SK-N-SH (cell line): Measurements from ENCODE around the gene HEBP1. TPM values are rescaled to one million over a fixed set of nuclear protein-coding genes. Genes with fewer than 3 reads are reported as not detected.

Experiments
- CTCF ChIA-PET: fragments of 300-600, 350-600 bp; formaldehyde crosslinking; extraction: SDS; loops from one replicate; lab custom pipeline; 2021; lab: Yijun Ruan, JAX
- POLR2A ChIA-PET: fragments of 350-600 bp; sonication (Branson Sonifier 250); formaldehyde crosslinking; extraction: SDS; loops from one replicate; lab custom pipeline; 2020; ENCODE audit warnings: antibody characterized with exemption, inconsistent platforms; lab: Yijun Ruan, JAX
- DNase-seq: peaks from one replicate; pipeline ENCODE4 v3.0.0; 2012
- H2AFZ ChIP-seq: fragments of 200-600 bp; sonication (generic); 2 replicates; pipeline ENCODE4 v1.8.1; 2016; ENCODE audit warnings: antibody characterized with exemption, mild to moderate bottlenecking, low read depth
- H3F3A ChIP-seq: fragments of 200-600 bp; sonication (generic); replicated peaks from 2 replicates; pipeline ENCODE3; 2016; ENCODE audit warnings: antibody characterized with exemption, mild to moderate bottlenecking; ENCODE audit not compliant: insufficient read depth
- H3K27ac ChIP-seq, 2 experiments: fragments of 200-500 bp in 1 of 2; fragments of 200-600 bp in 1 of 2; sonication (Bioruptor generic) in 1 of 2; sonication (generic), shearing (Covaris generic) in 1 of 2; 2 replicates each; pipeline versions ENCODE4 v1.5.1 to v1.6.1; 2014 to 2016; ENCODE audit warnings: low read depth in 2 of 2, inconsistent platforms in 1 of 2, low read length in 1 of 2, mild to moderate bottlenecking in 1 of 2, mixed read lengths in 1 of 2
- H3K27me3 ChIP-seq: fragments of 200-600 bp; sonication (generic), shearing (Covaris generic); 2 replicates; pipeline ENCODE4 v1.6.1; 2016; ENCODE audit warnings: mixed run types; ENCODE audit not compliant: insufficient read depth
- H3K36me3 ChIP-seq, 2 experiments: fragments of 200-500 bp in 1 of 2; fragments of 200-600 bp in 1 of 2; sonication (Bioruptor generic) in 1 of 2; sonication (generic) in 1 of 2; replicated peaks in 1 of 2; 2 replicates each; pipeline versions ENCODE3 to v1.5.1; 2014 to 2016; ENCODE audit warnings: low read length in 1 of 2, mild to moderate bottlenecking in 1 of 2; ENCODE audit not compliant: insufficient read depth in 2 of 2, control insufficient read depth in 1 of 2
- H3K4me1 ChIP-seq, 2 experiments: fragments of 200-500 bp in 1 of 2; fragments of 200-600 bp in 1 of 2; sonication (Bioruptor generic) in 1 of 2; sonication (generic), shearing (Covaris generic) in 1 of 2; 2 replicates each; pipeline versions ENCODE4 v1.5.1 to v1.6.1; 2014 to 2016; ENCODE audit warnings: low read depth in 1 of 2, low read length in 1 of 2, mixed run types in 1 of 2; ENCODE audit not compliant: insufficient read depth in 2 of 2, control insufficient read depth in 1 of 2
- H3K4me2 ChIP-seq: fragments of 200-600 bp; sonication (generic), shearing (Covaris generic); 2 replicates; pipeline ENCODE4 v1.6.1; 2017; ENCODE audit warnings: mixed run types
- H3K4me3 ChIP-seq, 2 experiments: fragments of 200-500 bp in 1 of 2; fragments of 200-600 bp in 1 of 2; sonication (Bioruptor generic) in 1 of 2; sonication (generic), shearing (Covaris generic) in 1 of 2; 2 replicates each; pipeline versions ENCODE4 v1.5.1 to v1.8.1; 2014 to 2016; ENCODE audit warnings: low read depth in 2 of 2, inconsistent platforms in 1 of 2, low read length in 1 of 2, mild to moderate bottlenecking in 1 of 2, mixed read lengths in 1 of 2, moderate library complexity in 1 of 2
- H3K79me2 ChIP-seq: fragments of 200-600 bp; sonication (generic); 2 replicates; pipeline ENCODE4 v1.8.1; 2017; ENCODE audit warnings: mild to moderate bottlenecking; ENCODE audit not compliant: insufficient read depth
- H3K9ac ChIP-seq: fragments of 200-600 bp; sonication (generic); 2 replicates; pipeline ENCODE4 v1.6.1; 2017; ENCODE audit warnings: mixed run types
- H3K9me2 ChIP-seq: fragments of 200-600 bp; sonication (generic); 2 replicates; pipeline ENCODE4 v1.6.1; 2017; ENCODE audit warnings: mixed run types
- H3K9me3 ChIP-seq: fragments of 200-600 bp; sonication (generic); 2 replicates; pipeline ENCODE4 v1.6.1; 2017; ENCODE audit warnings: mixed run types, mild to moderate bottlenecking, moderate library complexity
- H4K20me1 ChIP-seq: fragments of 200-600 bp; sonication (generic); 2 replicates; pipeline ENCODE4 v1.6.1; 2017; ENCODE audit warnings: mild to moderate bottlenecking, mixed run types; ENCODE audit not compliant: insufficient read depth
- FOXJ3 ChIP-seq: sonication (generic); formaldehyde crosslinking; IDR thresholded peaks from 2 replicates; pipeline ENCODE4 v1.5.1; 2020; ENCODE audit warnings: mild to moderate bottlenecking, missing genetic modification reagents
- JUND ChIP-seq: IDR thresholded peaks from 2 replicates; pipeline ENCODE4 v1.4.0; 2012
- NFIC ChIP-seq: IDR thresholded peaks from 2 replicates; pipeline ENCODE4 v1.4.0; 2012; ENCODE audit warnings: borderline replicate concordance
- RAD21 ChIP-seq: IDR thresholded peaks from 2 replicates; pipeline ENCODE4 v1.6.1; 2012; ENCODE audit warnings: mild to moderate bottlenecking, low read length
- RFX5 ChIP-seq: IDR thresholded peaks from 2 replicates; pipeline ENCODE4 v1.6.1; 2012; ENCODE audit warnings: mild to moderate bottlenecking, improper control_type of control experiment, low read length
- SIN3A ChIP-seq: IDR thresholded peaks from 2 replicates; pipeline ENCODE4 v1.6.1; 2012; ENCODE audit warnings: low read depth, mild to moderate bottlenecking, low read length, moderate library complexity, borderline replicate concordance
- SMC3 ChIP-seq: IDR thresholded peaks from 2 replicates; pipeline ENCODE4 v1.6.1; 2012; ENCODE audit warnings: low read depth, low read length, improper control_type of control experiment
- WGBS: methylation state at CpG from one replicate; pipeline ENCODE4 v1.1.6; 2017; ENCODE audit warnings: low lambda C conversion rate; 5-methylcytosine and 5-hydroxymethylcytosine counted together
- polyA plus RNA-seq, 3 experiments: library from polyadenylated mRNA; depleted of rRNA; stranded (reverse); fragments of >200 nt; gene quantifications; 2 replicates each; pipeline ENCODE4 v1.2.3, GENCODE V29; 2012
- TF ChIP-seq, protein P1 (sequence below): IDR thresholded peaks from 2 replicates; pipeline ENCODE4 v1.6.1; 2012; ENCODE audit warnings: mild to moderate bottlenecking, low read depth, low read length, moderate library complexity
- TF ChIP-seq, protein P2 (sequence below): fragments of 150-350 bp; IDR thresholded peaks from 2 replicates; pipeline ENCODE4 v1.6.1; 2017; ENCODE audit warnings: antibody characterized with exemption, low read length, low read depth, borderline replicate concordance
- TF ChIP-seq, protein P3 (sequence below): fragments of 200-600 bp; sonication (generic); IDR thresholded peaks from 2 replicates; pipeline ENCODE4 v1.6.1; 2017; ENCODE audit warnings: antibody characterized with exemption, mild to moderate bottlenecking, moderate library complexity

Gene HEBP1
- polyA plus RNA-seq, 1 of the 3 experiments (the other 2 are of a cell fraction): 17.9 TPM

DNA sequence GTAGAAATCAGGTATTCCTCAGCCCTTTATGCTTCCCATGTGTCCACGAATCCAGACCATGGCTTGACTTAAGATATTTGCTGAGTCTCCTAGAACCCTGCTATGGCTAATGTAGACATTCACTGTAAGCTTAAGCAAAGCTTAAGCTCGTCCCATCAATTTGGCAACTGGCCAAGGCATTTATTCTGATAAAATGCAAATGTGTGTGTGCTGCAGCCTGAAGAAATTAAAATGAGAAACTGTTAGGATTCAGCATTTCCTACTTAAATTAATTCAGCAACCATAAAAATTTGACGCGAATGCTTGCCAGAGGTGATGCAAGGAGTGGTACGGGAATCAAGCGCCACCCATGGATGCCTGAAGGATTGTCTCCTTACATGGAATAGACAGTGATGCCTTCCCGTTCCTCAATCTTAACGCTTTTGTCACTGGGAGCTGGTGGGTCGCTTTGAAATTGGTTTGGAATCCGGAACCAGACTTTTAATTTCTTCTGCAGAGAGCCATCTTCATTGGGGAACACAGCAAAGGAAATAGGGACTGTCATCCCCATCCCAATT, 13.2 kb downstream of the HEBP1 start:
- Histone ChIP-seq H3F3A (no peaks in the 10 kb centered on the region), H3K4me3 (no peak overlapping the region)
- TF ChIP-seq JUND (no peak), RFX5 (no peak), NFIC (peak; percentile 51)
- TF ChIP-seq, protein P1, sequence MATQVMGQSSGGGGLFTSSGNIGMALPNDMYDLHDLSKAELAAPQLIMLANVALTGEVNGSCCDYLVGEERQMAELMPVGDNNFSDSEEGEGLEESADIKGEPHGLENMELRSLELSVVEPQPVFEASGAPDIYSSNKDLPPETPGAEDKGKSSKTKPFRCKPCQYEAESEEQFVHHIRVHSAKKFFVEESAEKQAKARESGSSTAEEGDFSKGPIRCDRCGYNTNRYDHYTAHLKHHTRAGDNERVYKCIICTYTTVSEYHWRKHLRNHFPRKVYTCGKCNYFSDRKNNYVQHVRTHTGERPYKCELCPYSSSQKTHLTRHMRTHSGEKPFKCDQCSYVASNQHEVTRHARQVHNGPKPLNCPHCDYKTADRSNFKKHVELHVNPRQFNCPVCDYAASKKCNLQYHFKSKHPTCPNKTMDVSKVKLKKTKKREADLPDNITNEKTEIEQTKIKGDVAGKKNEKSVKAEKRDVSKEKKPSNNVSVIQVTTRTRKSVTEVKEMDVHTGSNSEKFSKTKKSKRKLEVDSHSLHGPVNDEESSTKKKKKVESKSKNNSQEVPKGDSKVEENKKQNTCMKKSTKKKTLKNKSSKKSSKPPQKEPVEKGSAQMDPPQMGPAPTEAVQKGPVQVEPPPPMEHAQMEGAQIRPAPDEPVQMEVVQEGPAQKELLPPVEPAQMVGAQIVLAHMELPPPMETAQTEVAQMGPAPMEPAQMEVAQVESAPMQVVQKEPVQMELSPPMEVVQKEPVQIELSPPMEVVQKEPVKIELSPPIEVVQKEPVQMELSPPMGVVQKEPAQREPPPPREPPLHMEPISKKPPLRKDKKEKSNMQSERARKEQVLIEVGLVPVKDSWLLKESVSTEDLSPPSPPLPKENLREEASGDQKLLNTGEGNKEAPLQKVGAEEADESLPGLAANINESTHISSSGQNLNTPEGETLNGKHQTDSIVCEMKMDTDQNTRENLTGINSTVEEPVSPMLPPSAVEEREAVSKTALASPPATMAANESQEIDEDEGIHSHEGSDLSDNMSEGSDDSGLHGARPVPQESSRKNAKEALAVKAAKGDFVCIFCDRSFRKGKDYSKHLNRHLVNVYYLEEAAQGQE: no peak
- TF ChIP-seq, all 33 proteins: peak for 1
- WGBS: 94% methylated on average over 9 of the region's 10 CpGs
- Histone ChIP-seq H3K9me3 (no peaks in the 10 kb centered on the region), H3K9me2 (no peaks in the 10 kb centered on the region), H3K27me3 (no peaks in the 10 kb centered on the region), H2AFZ (no peak overlapping the region), H3K27ac (no peak overlapping the region), H3K4me2 (no peak overlapping the region), H4K20me1 (no peaks in the 10 kb centered on the region), H3K79me2 (peaks cover 8% of the 10 kb centered on the region; the same call in 1 of the 2 replicates), H3K36me3 (peaks cover 33 to 42% of the 10 kb centered on the region in 2 experiments), H3K9ac (no peak overlapping the region), H3K4me1 (peaks cover 2 to 3% of the 10 kb centered on the region in 2 experiments; a peak in 1 of 4 replicates)
- CTCF ChIA-PET: interaction anchor here (0.6 to 7.5 kb wide), 4 partner anchors 10 to 1643 kb away, joined by 3 to 40 read pairs (median 6); no protein-coding TSS in a partner anchor
- no peak for DNase-seq
- POLR2A ChIA-PET: no interaction called here

DNA sequence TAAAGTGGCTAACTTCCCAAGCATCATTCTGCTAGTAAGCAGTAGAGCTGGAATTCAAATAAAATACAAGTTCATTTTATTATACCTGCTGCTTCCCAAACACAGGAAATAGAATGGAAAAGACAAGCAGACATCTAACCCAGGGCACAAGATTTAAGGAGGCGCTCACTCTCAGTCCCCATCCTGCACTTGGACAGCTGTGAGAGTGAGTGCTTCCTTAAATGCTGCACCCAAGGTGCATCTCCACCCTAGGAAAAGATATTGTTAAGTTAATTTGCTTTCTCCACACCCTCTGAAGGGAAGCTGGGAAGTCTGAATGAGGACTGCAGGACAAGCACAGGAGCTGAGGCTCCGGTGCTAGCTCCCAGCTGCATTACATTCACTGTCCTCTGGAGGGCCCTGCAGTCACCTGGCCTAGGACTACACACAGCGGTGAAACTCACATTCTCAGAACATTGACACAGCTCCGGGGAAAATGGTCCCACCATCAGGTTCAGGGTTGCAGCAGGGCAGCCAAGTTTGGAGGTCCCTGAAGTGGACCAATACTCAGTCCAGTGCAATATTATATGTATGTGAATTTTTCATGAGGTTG, 14.2 kb downstream of the HEBP1 start:
- Histone ChIP-seq H3K27ac (no peak overlapping the region), H3K4me1 (peaks cover 2 to 3% of the 10 kb centered on the region in 2 experiments; a peak in 1 of 4 replicates), H3K4me3 (no peak overlapping the region), H3K9me3 (no peaks in the 10 kb centered on the region), H3F3A (peaks cover under 1% of the 10 kb centered on the region), H2AFZ (no peak overlapping the region), H3K79me2 (peaks cover 8% of the 10 kb centered on the region; the same call in 1 of the 2 replicates), H3K9me2 (no peaks in the 10 kb centered on the region), H3K36me3 (peaks cover 38 to 42% of the 10 kb centered on the region in 2 experiments), H3K27me3 (no peaks in the 10 kb centered on the region), H3K4me2 (no peak overlapping the region), H3K9ac (no peak overlapping the region), H4K20me1 (no peaks in the 10 kb centered on the region)
- DNase-seq: peak; percentile 31
- ChIA-PET CTCF (interaction anchor here (0.9 to 7.5 kb wide), 6 partner anchors 9 to 227 kb away, joined by 3 to 40 read pairs (median 6); no protein-coding TSS in a partner anchor), POLR2A (no interaction called here)
- WGBS: 98% methylated on average over 4 of the region's 4 CpGs
- TF ChIP-seq, protein P2, sequence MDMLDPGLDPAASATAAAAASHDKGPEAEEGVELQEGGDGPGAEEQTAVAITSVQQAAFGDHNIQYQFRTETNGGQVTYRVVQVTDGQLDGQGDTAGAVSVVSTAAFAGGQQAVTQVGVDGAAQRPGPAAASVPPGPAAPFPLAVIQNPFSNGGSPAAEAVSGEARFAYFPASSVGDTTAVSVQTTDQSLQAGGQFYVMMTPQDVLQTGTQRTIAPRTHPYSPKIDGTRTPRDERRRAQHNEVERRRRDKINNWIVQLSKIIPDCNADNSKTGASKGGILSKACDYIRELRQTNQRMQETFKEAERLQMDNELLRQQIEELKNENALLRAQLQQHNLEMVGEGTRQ: no peak
- TF ChIP-seq SMC3 (peak; percentile 27; the same call in 1 of the 2 replicates), RAD21 (peak; percentile 48), SIN3A (no peak), FOXJ3 (no peak)
- TF ChIP-seq, protein P3, sequence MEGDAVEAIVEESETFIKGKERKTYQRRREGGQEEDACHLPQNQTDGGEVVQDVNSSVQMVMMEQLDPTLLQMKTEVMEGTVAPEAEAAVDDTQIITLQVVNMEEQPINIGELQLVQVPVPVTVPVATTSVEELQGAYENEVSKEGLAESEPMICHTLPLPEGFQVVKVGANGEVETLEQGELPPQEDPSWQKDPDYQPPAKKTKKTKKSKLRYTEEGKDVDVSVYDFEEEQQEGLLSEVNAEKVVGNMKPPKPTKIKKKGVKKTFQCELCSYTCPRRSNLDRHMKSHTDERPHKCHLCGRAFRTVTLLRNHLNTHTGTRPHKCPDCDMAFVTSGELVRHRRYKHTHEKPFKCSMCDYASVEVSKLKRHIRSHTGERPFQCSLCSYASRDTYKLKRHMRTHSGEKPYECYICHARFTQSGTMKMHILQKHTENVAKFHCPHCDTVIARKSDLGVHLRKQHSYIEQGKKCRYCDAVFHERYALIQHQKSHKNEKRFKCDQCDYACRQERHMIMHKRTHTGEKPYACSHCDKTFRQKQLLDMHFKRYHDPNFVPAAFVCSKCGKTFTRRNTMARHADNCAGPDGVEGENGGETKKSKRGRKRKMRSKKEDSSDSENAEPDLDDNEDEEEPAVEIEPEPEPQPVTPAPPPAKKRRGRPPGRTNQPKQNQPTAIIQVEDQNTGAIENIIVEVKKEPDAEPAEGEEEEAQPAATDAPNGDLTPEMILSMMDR: peak; percentile 63
